ENCODE data around the gene FYN.

FYN gene

GRCh38 chr6:111829998-111830397, 43.3 kb downstream of the FYN start:
- DNase-seq, result no peak

- no peak for DNase-seq
Observed at GRCh38 chr6:111829581-111829980, 43.7 kb downstream of the FYN start.

GRCh38 chr6:111828809-111829208, 44.4 kb downstream of the FYN start:
- no peak for DNase-seq

GRCh38 chr6:111825439-111826086, 47.7 kb downstream of the FYN start:
- no peak for DNase-seq

GRCh38 chr6:111824608-111825337, 48.5 kb downstream of the FYN start:
- DNase-seq, result no peak

GRCh38 chr6:111823831-111824607, 49.2 kb downstream of the FYN start:
- no peak for DNase-seq

GRCh38 chr6:111823012-111823411, 50.2 kb downstream of the FYN start:
- DNase-seq, result no peak

GRCh38 chr6:111819458-111819857, 53.8 kb downstream of the FYN start:
- DNase-seq, result no peak

- DNase-seq, result no peak
Observed at GRCh38 chr6:111818539-111819226, 54.6 kb downstream of the FYN start.

GRCh38 chr6:111817451-111818120, 55.7 kb downstream of the FYN start:
- DNase-seq, result no peak

- DNase-seq, result no peak
Observed at GRCh38 chr6:111813677-111814310, 59.5 kb downstream of the FYN start.

GRCh38 chr6:111813237-111813636, 60.0 kb downstream of the FYN start:
- DNase-seq, result no peak

- DNase-seq, result no peak
Observed at GRCh38 chr6:111812060-111813038, 60.9 kb downstream of the FYN start.

- DNase-seq, result no peak
Observed at GRCh38 chr6:111810294-111811131, 62.7 kb downstream of the FYN start.

- DNase-seq, result no peak
Observed at GRCh38 chr6:111809766-111810165, 63.5 kb downstream of the FYN start.

- no peak for DNase-seq
Observed at GRCh38 chr6:111809264-111809663, 64.0 kb downstream of the FYN start.

- no peak for DNase-seq
Observed at GRCh38 chr6:111808493-111808892, 64.8 kb downstream of the FYN start.

GRCh38 chr6:111806561-111807497, 66.4 kb downstream of the FYN start:
- DNase-seq, result no peak

GRCh38 chr6:111806165-111806547, 67.1 kb downstream of the FYN start:
- no peak for DNase-seq

All from MV-4-11 (cell line).